Fibroblast of lung (primary cell): Measurements from ENCODE around the gene KIF26A. TPM values are rescaled to one million over a fixed set of nuclear protein-coding genes. Genes with fewer than 3 reads are reported as not detected.

Experiments
- DNase-seq, 2 donors: peaks; one replicate each; pipeline versions ENCODE4 v3.0.0 to v3.0.0-alpha.2; 2010; ENCODE audit warnings: low read depth in 2 of 2
- H2AFZ ChIP-seq: 2 replicates; pipeline ENCODE4 v1.5.1; 2012; ENCODE audit warnings: low read length, control low read depth, inconsistent platforms
- H3K27ac ChIP-seq: 2 replicates; pipeline ENCODE4 v1.5.1; 2011; ENCODE audit warnings: low read length, control low read depth; ENCODE audit not compliant: insufficient read depth
- H3K27me3 ChIP-seq: 2 replicates; pipeline ENCODE4 v1.5.1; 2011; ENCODE audit warnings: mild to moderate bottlenecking, low read length; ENCODE audit not compliant: control insufficient read depth, insufficient read depth
- H3K36me3 ChIP-seq: 2 replicates; pipeline ENCODE4 v1.5.1; 2011; ENCODE audit warnings: low read length; ENCODE audit not compliant: control insufficient read depth, insufficient read depth
- H3K4me1 ChIP-seq: 2 replicates; pipeline ENCODE4 v1.5.1; 2011; ENCODE audit warnings: low read length; ENCODE audit not compliant: control insufficient read depth, insufficient read depth; ENCODE audit errors: extremely low read depth
- H3K4me2 ChIP-seq: 2 replicates; pipeline ENCODE4 v1.5.1; 2011; ENCODE audit warnings: low read length, control low read depth; ENCODE audit not compliant: insufficient read depth; ENCODE audit errors: extremely low read depth
- H3K4me3 ChIP-seq, 4 experiments: fragments of 200-600 bp in 1 of 4; sonication (generic) in 1 of 4; replicated peaks in 1 of 4; 2 replicates each; pipeline ENCODE4 v1.5.1; 2011 to 2016; ENCODE audit warnings: low read length in 4 of 4, low read depth in 3 of 4, mild to moderate bottlenecking in 3 of 4, control low read depth in 2 of 4, inconsistent platforms in 1 of 4, mixed read lengths in 1 of 4; ENCODE audit not compliant: insufficient read depth in 1 of 4; ENCODE audit errors: control extremely low read depth in 1 of 4
- H3K79me2 ChIP-seq: 2 replicates; pipeline ENCODE4 v1.5.1; 2012; ENCODE audit warnings: mild to moderate bottlenecking, low read length, inconsistent platforms; ENCODE audit not compliant: control insufficient read depth, insufficient read depth
- H3K9ac ChIP-seq: 2 replicates; pipeline ENCODE4 v1.5.1; 2011; ENCODE audit warnings: mild to moderate bottlenecking, low read length, control low read depth; ENCODE audit not compliant: insufficient read depth
- H3K9me3 ChIP-seq: 2 replicates; pipeline ENCODE4 v1.5.1; 2012; ENCODE audit warnings: low read depth, low read length; ENCODE audit not compliant: control insufficient read depth, insufficient read depth
- H4K20me1 ChIP-seq: 2 replicates; pipeline ENCODE4 v1.5.1; 2011; ENCODE audit warnings: low read length; ENCODE audit not compliant: control insufficient read depth, insufficient read depth; ENCODE audit errors: extremely low read depth
- CTCF ChIP-seq, 2 donors: IDR thresholded peaks in 1 of 2; conservative IDR thresholded peaks in 1 of 2; 1 replicate in 1 of 2; 2 replicates in 1 of 2; pipeline ENCODE4 v1.5.1; 2011 to 2012; ENCODE audit warnings: low read length in 2 of 2, control low read depth in 1 of 2, inconsistent platforms in 1 of 2, low read depth in 1 of 2, mild to moderate bottlenecking in 1 of 2
- EZH2 ChIP-seq: IDR thresholded peaks from 2 replicates; pipeline ENCODE4 v1.5.1; 2012; ENCODE audit warnings: low read length, control low read depth, mild to moderate bottlenecking; ENCODE audit errors: missing control alignments
- polyA plus RNA-seq, 2 donors: library from polyadenylated mRNA; depleted of rRNA in 1 of 2; stranded (reverse) in 1 of 2; unstranded in 1 of 2; fragments of >200 nt; gene quantifications; 2 replicates each; pipeline ENCODE4 v1.2.1, GENCODE V29; 2011 to 2012; ENCODE audit warnings: missing spikeins in 1 of 2
- total RNA-seq: library from RNA; depleted of rRNA; stranded (reverse); fragments of >200 nt; gene quantifications from 2 replicates; pipeline ENCODE4 v1.2.1, GENCODE V29; 2014

The KIF26A gene
- total and polyA plus RNA-seq, 2 donors (not counting 1 experiment from before 2014, with no cell fraction given), result 0.01 to 2.0 TPM

- H3K27ac ChIP-seq, result no peak overlapping the region
- H3K27me3 ChIP-seq, result no peaks in the 10 kb centered on the region
- H3K9me3 ChIP-seq, result no peaks in the 10 kb centered on the region
- no peaks in the 10 kb centered on the region for H3K4me1 ChIP-seq
- TF ChIP-seq CTCF (conservative IDR thresholded peaks at IDR 0.05 in 1 of 2, IDR thresholded peaks at IDR 0.05 in 1 of 2; ENCODE audit: low read depth in 1 of 2, low read length in 2 of 2), result no peak
- no peak for TF ChIP-seq EZH2
- DNase-seq, result no peak
- H4K20me1 ChIP-seq, result no peaks in the 10 kb centered on the region
- H3K9ac ChIP-seq, result no peak overlapping the region
- no peaks in the 10 kb centered on the region for H3K79me2 ChIP-seq
- H3K4me3 ChIP-seq, result no peak overlapping the region
- H2AFZ ChIP-seq, result no peak overlapping the region
- no peaks in the 10 kb centered on the region for H3K36me3 ChIP-seq
- no peak overlapping the region for H3K4me2 ChIP-seq
These were observed 35.7 kb downstream of the KIF26A start for GRCh38 chr14:104174051-104174450.

GRCh38 chr14:104175041-104175440 lies 36.7 kb downstream of the KIF26A start:
- no peak overlapping the region for H3K4me3 ChIP-seq
- TF ChIP-seq EZH2 (no peak), CTCF (conservative IDR thresholded peaks at IDR 0.05 in 1 of 2, IDR thresholded peaks at IDR 0.05 in 1 of 2; ENCODE audit: low read depth in 1 of 2, low read length in 2 of 2) (no peak)
- H2AFZ ChIP-seq, result no peak overlapping the region
- H3K36me3 ChIP-seq, result no peaks in the 10 kb centered on the region
- DNase-seq, result no peak
- no peaks in the 10 kb centered on the region for H3K9me3 ChIP-seq
- no peaks in the 10 kb centered on the region for H3K79me2 ChIP-seq
- H3K9ac ChIP-seq, result no peak overlapping the region
- no peaks in the 10 kb centered on the region for H3K27me3 ChIP-seq
- no peak overlapping the region for H3K4me2 ChIP-seq
- H3K4me1 ChIP-seq, result no peaks in the 10 kb centered on the region
- H4K20me1 ChIP-seq, result no peaks in the 10 kb centered on the region
- H3K27ac ChIP-seq, result no peak overlapping the region

- Histone ChIP-seq H2AFZ (no peak overlapping the region), H3K27me3 (no peaks in the 10 kb centered on the region), H3K4me3 (no peak overlapping the region), H3K4me2 (no peak overlapping the region), H3K9me3 (no peaks in the 10 kb centered on the region), H3K4me1 (no peaks in the 10 kb centered on the region), H3K27ac (no peak overlapping the region), H3K79me2 (no peaks in the 10 kb centered on the region), H3K36me3 (no peaks in the 10 kb centered on the region), H3K9ac (no peak overlapping the region), H4K20me1 (no peaks in the 10 kb centered on the region)
- DNase-seq, result no peak
- no peak for TF ChIP-seq CTCF (conservative IDR thresholded peaks at IDR 0.05 in 1 of 2, IDR thresholded peaks at IDR 0.05 in 1 of 2; ENCODE audit: low read depth in 1 of 2, low read length in 2 of 2)
- TF ChIP-seq EZH2, result no peak
These were observed 37.4 kb downstream of the KIF26A start for GRCh38 chr14:104175811-104176210.
